Measurements from ENCODE around the gene TWIST2.

TWIST2 gene

DNA sequence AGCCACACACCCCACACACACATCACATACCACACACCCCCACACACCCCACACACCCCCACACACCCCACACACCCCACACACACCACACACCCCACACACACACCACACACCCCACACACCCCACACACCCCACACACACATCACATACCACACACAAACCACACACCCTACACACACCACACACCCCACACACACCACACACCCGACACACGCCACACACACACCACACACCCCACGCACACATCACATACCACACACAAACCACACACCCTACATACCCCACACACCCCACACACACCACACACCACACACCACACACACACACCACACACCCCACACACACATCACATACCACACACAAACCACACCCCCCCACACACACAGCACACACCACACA lies 22.4 kb downstream of the TWIST2 start:
- DNase-seq = no peak
- intact Hi-C loops (cut with DNase I) = no loop called here

DNA sequence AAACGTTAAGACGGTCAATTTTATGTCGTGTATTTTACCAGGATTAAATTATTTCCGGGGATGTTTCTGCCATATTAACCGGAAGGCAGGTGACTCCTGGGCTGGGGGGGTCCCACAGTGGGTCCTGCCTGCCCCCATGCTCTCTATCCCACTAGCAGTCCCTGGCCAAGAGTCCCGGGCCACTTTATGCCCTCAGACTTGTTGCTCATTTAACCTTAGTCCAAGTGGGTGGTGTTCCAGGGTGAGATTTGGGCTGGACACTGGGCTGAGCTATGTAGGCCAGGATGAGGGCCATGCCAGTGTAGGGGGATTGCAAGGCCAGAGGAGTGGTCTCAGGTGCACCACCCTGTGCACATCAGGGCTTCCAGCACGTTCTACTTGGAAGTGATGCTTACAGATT lies 24.1 kb downstream of the TWIST2 start:
- intact Hi-C loops (cut with DNase I) = no loop called here
- DNase-seq = peak in 1 of 10 donors; percentile 30

DNA sequence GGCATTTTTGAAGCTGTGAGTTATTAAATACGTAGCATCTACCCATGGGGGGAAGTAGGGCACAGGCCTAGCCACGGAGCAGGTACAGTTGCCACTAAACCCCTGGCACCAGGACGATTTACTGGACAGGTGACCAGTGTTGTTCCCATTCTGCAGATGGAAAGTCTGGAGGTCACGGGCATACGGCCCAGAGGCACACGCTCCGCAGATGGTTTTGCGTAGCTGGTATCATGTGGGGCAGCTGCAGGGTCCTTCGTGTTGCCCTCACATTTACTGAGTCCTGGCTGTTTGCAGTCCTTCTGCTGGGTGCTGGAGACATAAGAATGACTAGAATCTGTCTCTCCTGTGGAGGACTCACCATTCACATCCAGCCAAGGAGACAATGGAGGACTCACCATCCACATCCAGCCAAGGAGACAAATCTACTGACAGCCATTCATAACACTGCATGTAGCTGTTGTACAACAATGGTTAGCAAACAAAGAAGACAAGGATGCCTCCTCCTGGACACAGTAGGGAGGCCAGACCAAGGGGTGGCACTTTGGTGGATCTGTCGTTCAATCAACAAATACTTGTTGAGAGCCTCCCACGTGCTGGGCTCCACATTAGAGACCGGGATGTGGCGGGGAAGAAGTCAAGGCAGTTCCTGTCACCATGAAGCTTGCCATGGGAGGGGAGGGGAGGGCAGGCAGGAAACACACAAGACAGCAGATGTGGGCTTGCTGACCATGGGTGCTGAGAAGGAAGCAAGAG lies 24.9 kb downstream of the TWIST2 start:
- peak in 1 of 10 donors; percentile 50 for DNase-seq
- intact Hi-C loops (cut with DNase I) = no loop called here

DNA sequence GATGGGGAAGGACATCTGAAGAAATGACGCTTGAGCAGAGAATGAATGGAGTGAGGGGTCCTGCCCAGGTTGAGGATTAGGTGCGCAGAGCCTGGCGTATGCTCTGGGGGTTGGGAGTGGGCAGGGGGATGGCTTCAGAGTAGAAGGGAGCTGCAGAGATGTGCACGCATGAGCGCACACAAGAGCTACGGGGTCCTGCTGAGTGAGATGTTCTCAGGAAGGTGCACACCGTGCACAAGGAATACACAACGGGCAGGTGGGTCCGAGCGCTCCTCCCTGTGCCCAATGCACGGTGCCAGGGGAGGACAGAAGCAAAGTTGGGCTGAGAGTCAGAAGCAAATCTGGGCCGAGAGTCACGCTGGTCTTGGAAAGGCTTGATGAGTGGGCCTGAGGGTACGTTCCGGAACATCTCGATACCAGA lies 25.5 kb downstream of the TWIST2 start:
- peak in 1 of 10 donors; percentile 52 for DNase-seq

DNA sequence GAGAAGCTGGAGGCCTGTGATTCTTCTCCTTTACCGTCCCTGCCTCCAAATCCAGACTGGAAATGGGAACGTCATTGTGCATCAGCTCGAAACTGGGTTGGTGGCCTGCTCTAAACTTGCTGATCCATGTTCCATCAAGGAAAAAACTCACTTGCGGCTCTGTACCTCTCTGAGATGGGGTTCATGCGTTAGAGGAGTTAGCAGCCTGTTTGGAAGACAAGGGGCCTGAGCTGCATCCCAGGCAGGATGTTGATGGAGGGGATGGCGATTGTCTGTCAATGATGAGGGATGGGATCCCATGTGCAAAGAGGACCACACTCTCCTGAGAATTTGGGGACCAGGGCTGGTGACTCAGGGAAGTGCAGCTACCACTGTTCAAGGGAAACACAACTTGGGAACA lies 26.0 kb downstream of the TWIST2 start:
- DNase-seq = peak in 1 of 10 donors; percentile 51
- intact Hi-C loops (cut with DNase I) = no loop called here

More for the DNA sequence above, 25.5 kb downstream of the TWIST2 start:
- intact Hi-C loops (cut with DNase I) = no loop called here

DNA sequence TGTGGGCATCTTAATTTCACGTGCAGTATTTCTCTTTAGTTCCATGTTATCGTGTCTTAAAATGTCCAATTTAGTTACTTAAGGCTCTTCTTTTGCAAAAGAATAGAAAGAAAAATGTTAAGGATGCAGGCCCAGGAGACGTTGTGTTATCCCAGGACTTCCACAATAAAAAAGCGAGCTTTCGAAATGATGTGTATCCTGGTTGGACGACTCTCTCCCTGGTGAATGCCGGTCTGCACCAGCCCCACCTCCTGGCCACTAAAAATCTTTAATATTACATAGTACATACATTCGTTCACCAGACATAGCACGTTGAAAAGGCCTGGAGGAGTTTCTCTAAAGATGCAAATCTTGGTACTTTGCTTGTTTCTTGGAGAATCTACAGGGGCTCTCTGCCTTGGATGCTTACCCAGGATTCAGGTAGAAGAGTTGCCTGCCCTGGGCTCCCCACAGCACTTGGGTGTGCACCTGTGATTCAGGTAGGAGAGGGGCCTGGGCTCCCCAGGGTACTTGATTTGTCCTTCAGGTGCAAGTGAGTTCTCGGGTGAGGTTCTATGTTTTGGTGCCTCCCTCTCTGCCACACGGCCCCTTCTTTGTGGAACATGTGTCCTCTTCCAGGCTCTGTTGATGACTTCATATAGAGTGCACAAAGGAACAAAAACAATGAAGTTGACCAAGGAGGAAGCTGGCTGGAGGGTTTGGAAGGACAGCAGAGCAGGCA lies 26.6 kb downstream of the TWIST2 start:
- intact Hi-C loops (cut with DNase I) = no loop called here
- DNase-seq = peak in 1 of 10 donors; percentile 46

DNA sequence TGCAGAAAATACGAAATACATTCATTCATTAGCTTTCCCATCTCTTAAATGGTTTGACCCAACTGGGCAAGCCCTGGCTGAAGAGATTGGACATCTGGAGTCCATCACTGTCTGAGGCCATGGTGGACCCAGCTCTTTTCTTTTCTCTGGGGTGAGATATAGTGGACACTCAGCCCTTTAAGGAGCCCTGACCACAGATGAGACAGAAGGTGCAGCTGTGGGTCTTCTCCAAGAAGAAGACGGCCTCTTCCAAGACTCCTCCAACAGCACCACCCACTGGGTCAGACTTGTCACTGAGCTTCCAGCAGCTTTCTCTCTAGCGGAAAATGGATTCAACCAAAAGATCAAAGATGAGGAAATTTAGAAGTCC lies 27.2 kb downstream of the TWIST2 start:
- intact Hi-C loops (cut with DNase I) = no loop called here
- DNase-seq = peak in 1 of 10 donors; percentile 8

DNA sequence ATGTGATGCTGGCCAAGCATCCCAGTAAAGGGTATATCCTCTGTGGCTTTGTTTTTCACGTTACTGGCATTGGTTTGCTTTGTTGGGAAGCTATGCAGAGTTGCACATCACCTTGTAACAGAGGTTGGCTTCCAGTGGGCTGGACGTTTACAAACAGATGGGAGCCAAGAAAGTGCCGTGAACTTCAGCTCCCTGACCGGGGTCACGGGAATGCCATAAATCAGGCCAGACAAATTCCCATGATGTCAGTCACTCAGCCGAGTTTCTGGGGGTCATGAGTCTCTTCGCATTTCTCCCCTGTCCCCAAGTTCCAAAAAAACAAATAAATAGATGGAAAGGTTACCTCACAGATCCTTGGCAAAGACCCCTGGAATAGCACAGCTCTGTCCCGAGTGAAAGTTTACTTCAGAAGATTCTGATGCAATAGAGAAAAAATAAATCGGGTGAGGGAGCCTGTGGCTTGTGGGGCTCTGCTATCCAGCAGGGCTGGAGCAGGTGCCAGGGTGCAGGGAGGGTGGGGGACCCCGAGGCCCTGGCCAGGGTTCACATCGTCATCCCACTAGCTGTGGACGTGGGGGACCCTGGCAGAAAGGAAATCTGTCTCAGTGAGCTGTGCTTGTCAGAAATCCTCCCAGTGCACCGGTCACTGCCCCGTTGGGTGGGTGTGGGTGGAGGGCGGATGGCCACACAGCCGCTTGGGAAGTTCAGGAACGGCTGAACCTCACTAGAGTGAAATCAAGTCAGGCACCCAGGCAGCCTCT lies 27.8 kb downstream of the TWIST2 start:
- intact Hi-C loops (cut with DNase I) = no loop called here
- DNase-seq = peak in 1 of 10 donors; percentile 53

DNA sequence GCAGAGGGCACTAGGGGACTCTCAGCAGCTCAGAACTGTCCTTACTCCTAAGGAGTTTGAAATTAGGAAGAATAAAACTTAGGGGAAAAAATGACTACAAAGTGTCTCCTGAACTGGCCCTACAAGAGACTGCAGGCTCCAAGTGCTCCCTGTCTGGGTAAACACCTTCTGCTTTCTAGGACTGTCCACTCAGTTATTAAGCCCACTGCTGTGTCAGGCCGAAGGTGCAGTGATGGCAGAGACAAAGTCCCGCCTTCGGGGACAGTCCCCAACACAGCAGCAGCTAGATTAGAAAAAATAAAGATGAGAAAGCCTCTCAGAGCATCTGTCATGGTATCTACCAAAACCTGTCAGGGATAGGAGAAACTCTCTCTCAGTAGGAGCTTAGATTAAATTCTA lies 28.3 kb downstream of the TWIST2 start:
- intact Hi-C loops (cut with DNase I) = no loop called here
- peak in 1 of 10 donors; percentile 13 for DNase-seq

DNA sequence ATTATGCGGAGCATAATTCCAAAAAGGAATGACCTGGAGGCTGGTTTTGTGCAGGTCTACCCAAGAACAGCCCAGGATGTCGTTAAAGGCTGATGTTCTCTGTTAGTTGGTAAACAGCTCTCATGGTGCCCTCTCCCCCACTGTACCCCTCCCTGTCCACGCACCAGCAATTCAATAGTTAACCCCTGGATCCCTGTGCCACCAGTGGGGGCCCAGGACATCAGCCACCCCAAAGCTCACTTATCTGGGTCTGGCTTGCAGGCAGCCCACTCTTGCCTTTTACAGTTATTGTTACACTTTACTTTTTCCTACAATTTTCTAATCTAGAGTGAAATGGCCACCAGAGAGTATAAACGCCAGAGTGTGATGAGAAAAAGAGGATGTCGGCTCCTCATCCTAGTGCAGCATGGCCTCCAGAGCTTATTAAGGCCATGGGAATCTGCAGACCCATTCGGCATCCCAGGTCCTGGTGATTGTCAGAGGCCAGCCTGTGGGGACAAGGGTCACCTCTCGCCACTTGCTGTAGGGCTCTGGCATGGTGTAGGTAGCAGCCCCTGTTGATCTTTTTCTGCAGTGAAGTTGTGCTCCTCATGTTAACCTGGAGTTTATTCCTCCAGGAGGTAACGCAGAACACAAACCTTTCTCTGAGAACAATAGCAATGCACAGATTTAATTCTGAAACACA lies 30.3 kb downstream of the TWIST2 start:
- intact Hi-C loops (cut with DNase I) = no loop called here
- DNase-seq = peak in 2 of 10 donors; percentile 27 to 40

DNA sequence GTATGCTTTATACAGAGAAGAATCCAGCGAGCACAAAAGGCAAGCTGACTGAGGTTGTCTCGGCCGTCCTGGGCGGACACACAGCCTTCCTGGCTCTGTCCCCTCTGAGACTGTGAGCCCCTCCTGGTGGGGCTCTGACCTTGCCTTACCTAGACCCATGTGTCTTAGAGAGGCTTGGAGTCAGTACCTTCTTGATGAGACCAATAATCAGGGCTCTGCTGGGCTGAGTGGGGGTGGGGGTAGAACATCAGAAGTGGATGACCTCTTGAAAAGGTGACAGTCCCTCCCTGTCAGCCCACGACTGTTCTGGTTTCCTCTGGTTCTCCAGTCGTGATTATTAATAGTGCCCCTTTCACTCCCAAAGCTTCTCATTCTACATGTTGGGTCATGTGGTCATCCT lies 31.2 kb downstream of the TWIST2 start:
- intact Hi-C loops (cut with DNase I) = no loop called here
- DNase-seq = peak in 2 of 10 donors; percentile 12 to 39

DNA sequence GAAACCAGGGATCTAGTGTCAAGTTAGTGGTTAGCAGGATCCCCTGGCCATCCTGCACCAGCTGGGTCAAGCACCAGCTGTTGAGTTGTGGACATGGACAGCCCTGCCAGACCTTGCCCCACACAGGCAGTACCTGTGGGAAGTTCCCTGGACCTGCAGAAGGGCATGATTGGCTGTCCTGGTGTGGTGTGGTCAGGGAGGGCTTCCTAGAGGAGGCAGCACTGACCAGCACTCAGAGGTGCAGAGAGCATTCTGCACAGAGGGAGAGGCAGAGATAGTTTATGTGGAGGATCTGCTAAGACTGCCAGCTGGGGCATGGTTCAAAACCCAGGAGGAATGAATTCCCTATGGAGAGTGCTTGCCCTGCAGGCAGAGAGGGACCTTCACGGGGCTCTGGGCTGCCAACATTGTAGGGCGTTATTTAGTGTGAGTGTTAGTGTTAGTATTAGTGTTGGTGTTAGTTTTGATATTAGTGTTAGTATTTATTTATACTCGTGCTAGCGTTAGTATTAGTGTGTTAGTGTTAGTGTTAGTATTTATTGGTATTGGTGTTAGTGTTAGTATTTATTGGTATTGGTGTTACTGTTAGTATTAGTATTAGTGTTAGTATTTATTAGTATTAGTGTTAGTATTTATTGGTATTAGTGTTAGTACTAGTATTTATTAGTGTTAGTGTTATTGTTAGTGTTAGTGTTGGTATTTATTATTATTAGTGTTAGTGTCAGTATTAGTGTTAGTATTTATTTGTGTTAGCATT lies 31.9 kb downstream of the TWIST2 start:
- peak in 1 of 10 donors; percentile 40 for DNase-seq
- intact Hi-C loops (cut with DNase I) = no loop called here

DNA sequence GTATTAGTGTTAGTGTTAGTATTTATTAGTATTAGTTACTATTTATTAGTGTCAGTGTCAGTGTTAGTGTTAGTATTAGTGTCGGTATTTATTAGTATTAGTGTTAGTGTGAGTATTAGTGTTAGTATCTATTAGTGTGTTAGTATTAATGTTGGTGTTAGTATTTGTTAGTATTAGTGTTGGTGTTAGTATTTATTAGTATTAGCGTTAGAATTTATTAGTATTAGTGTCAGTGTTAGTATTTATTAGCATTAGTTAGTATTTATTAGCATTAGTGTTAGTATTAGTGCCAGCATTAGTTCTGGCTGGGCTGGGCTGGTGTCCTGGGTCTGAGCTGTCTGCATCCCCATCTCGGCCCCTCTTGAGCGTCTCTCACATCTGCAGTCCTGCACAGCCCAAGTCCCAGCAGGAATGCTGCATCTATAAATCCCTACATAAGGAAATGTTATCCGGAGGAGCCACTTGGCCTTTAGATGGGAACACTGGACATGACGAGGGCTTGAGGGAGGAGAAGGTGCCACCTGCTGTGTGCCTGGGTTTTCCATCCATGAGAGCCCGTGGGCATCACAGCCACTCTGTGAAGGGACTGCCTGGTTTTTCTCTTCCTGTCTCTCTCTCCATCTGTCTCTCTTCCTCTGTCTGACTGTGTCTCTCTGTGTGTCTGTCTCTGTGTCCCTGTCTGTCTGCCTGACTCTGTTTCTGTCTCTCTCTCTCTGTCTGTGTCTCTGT lies 33.6 kb downstream of the TWIST2 start:
- DNase-seq = peak in 2 of 10 donors; percentile 14 to 34
- intact Hi-C loops (cut with DNase I) = no loop called here

DNA sequence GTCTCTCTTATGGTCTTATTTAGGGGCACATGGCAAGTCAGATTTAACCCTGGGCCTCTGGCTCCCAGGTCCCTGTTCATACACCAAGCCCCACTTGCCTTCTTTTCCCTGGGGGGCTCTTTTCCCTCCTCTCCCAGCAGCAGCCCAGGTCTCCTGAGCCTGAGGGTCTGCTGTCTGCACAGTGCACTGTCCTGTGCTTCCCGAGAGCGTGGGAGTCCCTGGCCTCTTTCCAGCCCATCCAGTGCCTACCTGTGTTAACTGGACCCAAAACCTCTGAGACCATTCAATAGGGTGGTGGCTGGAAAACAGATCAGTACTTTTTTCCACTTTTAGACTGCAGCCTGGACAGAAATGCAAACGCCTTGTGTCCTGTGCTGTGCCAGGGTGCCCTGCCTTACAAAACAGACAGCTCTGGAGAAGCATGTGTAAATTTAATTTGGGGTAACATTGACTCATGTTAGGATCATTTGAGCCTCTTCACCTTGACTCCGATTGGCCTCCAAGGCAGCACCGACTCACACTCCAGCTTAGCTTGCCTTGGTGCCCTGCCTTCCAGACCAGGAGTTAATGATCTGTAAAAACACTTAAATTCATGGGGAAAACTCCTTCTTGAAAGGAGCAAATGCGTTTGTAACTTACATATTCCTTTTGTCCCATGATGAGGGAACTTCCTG lies 34.3 kb downstream of the TWIST2 start:
- intact Hi-C loops (cut with DNase I) = no loop called here
- peak in 2 of 10 donors; percentile 38 to 61 for DNase-seq

DNA sequence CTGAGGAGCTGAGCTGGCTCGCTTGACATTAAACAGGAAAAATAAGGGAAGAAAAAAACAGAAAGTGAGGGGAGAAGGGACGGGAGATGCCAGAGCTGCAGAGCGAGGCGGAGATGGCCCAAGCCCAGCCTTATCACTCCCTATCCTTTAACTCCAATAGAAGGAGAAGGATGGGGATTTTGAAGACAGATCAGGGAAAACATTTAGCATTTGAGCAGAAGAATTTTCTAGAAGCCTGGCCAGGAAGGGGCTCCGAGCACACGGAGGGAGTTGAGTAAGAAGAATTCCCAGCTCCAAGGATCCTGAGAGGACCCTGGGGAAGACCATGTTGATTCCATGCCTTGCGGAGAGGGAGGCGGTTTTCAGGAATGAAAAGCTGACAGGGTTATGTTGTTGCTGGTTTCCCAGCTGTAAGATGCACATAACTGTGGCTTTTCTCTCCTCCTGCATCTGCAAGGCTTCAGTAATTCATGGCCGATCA lies 35.6 kb downstream of the TWIST2 start:
- intact Hi-C loops (cut with DNase I) = no loop called here
- DNase-seq = peak in 1 of 10 donors; percentile 71

DNA sequence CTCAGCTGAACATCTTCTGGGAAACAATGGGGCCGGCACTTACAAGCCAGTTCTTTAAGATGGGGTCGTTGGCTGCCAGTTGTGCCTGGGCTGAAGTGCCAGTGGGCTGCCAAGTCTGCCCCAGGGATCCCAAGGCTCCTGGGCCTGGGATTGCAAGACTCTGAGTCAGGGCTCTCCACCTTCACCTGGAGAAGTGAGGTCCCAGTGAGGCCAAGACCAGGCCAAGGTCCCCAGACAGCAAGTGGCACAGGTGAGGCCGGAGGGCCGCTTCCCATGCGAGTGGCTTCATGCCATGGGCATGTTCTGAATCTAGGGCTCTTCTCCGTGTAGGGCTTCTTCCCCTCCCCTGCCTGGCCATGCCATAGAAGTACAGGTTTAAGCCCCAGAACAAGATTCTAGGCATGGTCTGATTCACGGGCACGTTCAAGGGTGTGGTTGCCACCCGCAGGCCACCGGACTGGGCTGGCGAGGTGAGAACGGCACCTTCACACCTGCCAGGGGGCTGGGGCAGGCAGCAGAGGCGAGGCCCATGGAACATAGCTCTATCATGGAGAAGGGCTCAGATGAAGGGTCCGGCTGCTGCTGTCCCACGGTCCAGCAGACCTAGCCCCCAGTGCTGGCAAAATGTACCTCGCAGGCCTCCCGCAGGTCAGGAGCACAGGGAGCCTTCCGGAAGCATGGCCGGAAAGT lies 36.4 kb downstream of the TWIST2 start:
- DNase-seq = peak in 2 of 10 donors; percentile 73 to 80
- intact Hi-C loops (cut with DNase I) = no loop called here

DNA sequence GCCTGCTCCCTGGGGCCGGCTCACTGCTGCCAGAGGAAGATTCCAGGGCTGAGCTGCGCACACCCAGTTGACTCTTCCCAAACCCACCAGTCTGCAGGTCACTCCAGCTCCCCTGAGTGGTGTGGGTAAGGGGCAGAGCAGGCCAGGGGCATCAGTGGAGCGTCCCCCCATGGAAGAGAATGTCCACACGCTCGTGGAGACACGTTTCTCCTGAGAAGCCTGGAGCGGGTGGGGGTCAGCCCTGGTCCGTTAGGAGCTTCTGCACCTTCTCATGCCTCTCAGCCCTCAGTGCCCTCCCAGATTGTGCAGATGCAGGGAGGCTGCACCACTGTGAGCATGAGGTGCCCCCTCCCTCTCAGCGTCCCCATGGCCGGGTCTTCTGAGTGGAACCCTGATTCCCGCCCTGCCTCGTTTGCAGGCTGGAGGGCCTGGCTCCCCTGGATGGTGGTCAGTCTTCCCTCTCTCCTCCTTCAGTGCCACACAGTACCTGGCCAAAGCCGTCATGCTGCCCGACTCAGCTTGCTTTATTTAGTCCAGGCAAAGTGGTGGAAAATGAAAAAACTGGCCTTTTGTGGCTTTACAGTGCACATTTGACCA lies 37.0 kb downstream of the TWIST2 start:
- DNase-seq = peak in 2 of 10 donors; percentile 53 to 71
- intact Hi-C loops (cut with DNase I) = no loop called here
